GM03348 (cell line): ENCODE data around the gene SRSF12.
"Not testable (repeated sequence)": the region's sequence is repeated elsewhere in the genome, so short reads cannot be mapped to it uniquely, and the experiment has no call there.

Source experiments
- DNase-seq: peaks from one replicate; pipeline ENCODE4 v3.0.0; 2012; ENCODE audit warnings: low spot score

Gene SRSF12

DNA sequence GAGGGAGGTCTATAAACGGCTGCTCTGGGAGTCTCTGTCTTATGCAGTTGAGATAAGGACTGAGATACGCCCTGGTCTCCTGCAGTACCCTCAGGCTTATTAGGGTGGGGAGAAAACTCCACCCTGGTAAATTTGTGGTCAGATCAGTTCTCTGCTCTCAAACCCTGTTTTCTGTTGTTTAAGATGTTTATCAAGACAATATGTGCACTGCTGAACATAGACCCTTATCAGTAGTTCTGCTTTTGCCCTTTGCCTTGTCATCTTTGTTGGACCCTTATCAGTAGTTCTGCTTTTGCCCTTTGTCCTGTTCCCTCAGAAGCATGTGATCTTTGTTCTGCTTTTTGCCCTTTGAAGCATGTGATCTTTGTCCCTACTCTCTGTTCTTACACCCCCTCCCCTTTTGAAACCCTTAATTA, 10.4 kb upstream of the SRSF12 start:
- not testable (repeated sequence) for DNase-seq

DNA sequence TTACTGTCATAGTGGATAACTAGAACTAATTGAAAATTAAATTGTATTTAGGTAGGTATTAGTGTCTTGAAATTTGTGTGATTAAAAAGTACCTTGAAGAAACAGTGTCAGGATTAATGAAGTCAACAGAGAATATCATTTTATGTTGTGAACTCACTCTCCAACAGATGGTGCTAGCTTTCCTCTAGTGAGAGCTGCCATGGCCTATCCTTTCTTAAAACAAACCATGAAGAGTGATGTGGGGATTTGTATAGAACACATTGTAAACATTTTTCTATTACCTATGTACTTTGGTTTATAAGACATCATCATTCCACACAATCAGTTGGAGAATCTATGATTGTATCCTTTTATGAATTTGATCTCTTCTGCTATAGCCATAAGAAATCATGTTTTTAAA, 4.8 kb upstream of the SRSF12 start:
- peak; percentile 44 for DNase-seq

DNA sequence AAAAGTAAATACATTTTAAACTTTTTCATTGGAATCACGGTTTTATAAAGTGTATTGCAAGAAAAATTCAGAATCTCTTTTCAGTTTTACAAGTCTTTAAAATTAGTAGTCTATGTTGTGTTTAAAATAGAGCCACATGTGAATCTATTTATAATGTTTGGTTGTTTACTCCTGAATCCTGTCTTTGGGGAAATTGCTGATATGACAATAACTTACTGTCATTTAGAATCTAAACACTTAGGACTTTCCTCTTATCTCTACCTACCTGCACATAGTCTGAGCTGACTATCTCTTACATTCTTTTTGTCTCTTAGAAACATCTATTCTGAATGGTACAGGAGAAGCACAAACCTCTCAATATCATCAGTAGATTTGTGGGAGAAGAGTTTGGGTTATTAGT, 4.1 kb upstream of the SRSF12 start:
- DNase-seq, result no peak

DNA sequence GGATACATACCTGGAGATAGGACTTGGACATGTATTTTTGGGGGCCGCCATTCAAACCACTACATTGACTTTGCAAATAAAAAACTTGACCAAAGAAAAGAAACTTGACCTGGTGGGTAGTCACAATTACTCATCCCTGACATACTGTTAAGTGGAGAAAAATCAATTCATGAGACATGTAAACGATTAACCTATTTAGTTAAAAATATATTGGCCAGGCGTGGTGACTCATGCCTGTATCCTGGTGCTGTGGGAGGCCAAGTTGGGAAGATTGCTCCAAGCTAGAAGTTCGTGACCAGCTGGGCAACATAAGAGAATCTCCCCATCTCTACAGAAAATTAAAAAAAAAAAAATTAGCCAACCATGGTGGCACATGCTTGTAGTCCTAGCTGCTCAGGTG, 2.5 kb upstream of the SRSF12 start:
- no peak for DNase-seq

DNA sequence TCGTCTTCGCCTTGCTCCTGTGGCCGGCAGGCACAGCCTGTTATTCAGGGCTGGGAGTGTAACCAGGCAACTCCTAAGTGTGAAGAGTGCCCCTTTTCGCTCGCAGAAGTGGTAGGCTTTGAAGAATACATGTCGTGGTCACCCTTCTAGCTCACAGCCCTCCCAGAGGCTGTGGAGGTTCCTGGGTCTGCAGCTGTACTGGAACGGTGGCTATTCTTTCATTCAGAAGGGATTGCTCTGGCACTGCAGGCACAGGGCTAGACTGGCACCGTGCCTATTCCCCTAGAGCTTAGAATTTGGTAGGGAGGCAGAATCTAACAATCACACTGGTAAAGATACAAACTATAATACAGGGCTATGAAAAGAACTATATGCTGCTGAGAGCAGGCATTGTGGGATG, 1.1 kb upstream of the SRSF12 start:
- DNase-seq, result no peak

DNA sequence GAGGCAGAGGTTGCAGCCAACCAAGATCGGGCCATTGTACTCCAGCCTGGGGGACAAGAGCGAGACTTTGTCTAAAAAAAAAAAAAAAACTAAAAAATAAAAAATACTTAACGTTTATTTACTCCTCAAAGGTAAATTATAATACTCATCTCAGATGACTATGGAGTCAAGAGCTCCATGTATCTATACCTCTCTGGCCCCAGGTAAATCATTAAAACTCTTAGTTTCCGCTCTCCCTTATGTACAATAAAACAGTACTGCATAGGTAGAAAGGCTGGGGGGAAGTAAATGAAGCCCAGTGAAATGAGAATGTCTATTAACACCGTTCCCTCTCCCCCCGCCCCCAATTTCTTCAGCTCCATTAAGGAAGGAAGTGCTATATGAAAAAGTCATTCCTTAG, 1.2 kb downstream of the SRSF12 start:
- no peak for DNase-seq

DNA sequence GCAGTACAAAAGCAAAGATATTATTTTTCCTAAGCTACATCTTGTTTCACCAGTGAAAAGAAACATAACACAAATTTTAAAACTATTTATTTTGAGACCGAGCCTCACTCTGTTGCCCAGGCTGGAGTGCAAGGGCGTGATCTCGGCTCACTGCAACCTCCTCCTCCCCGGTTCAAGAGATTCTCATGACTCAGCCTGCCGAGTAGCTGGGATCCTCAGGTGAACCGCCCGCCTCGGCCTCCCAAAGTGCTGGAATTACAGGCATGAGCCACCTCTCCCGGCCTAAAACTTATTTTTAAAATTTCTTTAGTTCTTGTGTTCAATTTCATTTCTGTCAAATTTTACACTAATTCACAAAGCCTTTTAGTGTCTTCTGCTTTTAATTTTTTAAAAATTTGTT, 5.9 kb downstream of the SRSF12 start:
- no peak for DNase-seq

DNA sequence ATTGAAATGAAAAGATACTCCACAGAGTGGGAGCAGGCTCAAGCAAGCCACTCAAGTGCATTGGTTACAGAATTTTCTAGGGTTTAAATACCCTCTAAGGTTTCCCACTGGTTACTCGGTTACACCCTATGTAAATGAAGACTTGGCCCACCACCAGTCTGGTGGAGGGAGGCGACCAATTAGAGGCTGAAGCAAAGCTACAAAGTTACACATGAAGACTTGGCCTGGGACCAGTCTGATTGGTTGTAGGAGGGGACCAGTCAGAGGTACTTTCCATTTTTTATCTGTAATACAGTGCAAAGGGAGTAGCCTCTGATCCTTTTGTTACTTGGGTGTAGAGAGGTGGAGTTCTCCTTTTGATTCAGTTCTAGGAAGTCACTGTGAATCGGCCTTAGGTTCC, 7.6 kb downstream of the SRSF12 start:
- DNase-seq, result no peak

DNA sequence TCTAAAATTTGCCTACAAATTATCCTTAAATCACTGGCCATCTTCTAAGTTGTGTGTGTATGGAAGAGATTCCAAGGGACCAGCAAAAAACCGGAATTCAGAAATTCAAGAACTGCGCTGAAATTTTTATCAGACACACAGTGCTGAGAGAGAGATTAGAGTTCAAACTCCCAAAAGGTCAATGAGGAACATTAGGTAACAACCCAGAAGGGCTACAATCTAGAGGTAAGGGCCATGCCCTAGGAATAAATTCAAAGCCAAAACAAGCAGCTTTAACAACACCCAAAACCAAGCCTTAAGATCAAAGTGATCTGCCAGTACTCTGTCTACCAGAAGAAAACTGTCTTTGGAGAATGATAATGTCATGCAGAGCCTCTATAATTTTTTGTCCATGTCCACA, 17.8 kb downstream of the SRSF12 start:
- no peak for DNase-seq

DNA sequence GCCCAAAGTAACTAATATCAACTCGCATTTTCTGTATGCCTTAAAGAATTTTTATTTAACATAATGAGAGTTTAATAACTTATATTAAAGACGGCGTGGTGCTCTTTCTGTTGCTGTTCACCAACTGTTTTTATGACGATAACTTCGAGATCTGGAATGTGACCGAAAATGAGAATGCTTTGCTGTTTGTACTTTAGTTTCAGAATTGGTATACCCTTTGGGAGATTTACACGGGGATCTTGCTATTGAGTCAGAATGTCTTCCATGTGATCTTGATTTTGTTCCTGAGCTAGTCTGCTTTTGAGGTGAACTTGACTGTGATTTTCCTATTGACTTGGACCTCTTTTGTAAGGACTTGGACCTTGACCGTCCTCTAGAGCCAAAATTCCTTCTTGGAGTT, 19.4 kb downstream of the SRSF12 start:
- no peak for DNase-seq

DNA sequence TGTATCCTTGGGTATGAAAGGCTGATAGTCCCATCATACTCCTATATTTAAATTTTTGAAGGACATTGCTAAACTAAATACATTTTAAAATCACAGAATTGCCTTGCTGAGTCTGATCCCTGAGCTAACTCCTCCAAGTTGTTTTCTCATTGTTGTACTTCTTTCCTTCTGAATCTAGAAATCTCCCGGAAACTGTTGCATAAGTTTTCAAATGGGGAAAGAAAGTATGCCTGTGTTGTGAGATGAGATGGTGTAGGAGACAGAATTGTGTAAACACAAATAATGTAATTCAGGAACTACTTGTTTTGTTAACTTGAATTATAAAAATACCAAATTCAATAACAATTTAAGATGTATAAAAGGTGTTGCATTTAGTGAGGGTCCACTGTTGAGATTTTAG, 30.0 kb downstream of the SRSF12 start:
- no peak for DNase-seq

DNA sequence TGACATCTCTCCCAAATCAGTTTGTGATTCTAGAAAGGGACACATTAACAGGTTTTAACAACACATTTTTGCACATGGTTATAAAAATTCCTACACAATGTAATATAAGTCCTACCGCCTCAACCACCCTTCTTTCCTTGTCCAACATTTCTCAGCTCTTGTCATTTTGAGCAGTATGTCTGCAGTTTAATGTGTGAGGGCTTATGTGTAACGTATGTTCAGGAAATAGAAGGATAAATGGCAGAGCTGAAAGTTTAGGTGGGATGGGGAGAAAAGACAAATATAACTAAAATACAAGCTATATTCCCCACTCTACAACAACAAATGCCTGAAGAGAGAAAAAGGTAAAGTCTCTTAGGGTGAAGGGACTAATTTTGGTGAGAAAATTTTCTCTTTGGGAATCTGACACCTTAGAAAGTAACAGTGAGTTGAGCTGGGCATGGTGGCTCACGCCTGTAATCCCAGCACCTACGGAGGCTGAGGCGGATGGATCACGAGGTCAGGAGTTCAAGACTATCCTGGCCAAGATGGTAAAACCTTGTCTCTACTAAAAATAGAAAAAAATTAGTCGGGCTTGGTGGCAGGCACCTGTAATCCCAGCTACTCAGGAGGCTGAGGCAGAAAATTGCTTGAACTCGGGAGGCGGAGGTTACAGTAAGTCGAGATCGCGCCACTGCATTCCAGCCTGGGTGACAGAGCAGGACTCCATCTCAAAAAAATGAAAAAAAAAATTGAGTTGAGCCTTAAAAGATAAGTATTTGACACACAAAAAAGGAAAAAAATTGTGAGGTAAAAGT, 32.3 kb downstream of the SRSF12 start:
- no peak for DNase-seq

DNA sequence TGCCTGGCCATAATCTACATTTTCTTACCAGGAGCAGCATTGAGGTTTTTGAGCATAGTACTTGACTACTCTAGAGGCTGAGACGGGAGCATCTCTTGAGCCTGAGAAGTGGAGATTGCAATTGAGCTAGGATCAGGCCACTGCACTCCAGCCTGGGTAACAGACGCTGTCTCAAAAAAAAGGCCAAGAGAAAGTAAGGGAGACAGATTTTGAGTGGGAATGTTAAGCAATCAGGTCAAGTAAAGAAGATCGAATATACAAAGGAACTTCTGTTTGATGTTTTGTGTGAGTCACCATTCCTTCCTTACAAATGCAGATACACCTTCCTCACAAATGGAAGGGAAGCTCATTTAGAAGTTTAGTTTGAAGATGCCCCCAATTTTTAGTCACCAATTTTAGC, 32.9 kb downstream of the SRSF12 start:
- DNase-seq, result no peak

DNA sequence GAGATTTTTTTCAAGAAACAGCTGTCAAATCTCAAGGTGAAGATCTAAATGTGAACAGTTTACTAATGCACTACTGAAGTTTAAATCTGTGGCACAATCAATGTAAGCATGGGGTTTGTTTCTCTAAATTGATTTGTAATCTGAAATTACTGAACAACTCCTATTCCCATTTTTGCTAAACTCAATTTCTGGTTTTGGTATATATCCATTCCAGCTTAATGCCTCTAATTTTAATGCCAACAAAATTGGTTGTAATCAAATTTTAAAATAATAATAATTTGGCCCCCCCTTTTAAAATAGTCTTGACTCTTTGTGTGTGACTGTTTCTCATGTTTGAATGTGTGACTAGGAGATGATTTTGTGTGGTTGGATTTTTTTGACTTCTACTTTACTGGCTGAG, 33.3 kb downstream of the SRSF12 start:
- DNase-seq, result no peak

DNA sequence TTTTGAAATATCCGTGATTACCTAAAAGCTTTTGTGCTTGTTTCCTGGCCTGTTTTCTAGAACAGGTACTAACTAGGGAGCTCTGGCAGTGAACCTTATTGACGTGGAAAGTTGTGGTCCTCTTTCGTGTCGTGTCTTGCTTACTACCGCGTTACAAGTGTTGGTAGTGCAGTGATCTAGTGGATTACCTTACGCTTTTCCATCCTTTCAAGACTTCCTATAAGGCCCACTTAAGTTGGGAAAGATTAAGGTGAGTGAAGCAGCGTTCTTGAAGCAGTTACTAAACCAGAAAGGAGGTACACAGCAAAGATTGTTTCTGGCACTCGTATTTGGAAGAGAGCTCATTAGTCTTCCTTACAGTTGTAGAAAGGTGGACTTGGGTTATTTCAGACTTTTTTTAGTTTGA, 35.4 kb downstream of the SRSF12 start:
- no peak for DNase-seq

DNA sequence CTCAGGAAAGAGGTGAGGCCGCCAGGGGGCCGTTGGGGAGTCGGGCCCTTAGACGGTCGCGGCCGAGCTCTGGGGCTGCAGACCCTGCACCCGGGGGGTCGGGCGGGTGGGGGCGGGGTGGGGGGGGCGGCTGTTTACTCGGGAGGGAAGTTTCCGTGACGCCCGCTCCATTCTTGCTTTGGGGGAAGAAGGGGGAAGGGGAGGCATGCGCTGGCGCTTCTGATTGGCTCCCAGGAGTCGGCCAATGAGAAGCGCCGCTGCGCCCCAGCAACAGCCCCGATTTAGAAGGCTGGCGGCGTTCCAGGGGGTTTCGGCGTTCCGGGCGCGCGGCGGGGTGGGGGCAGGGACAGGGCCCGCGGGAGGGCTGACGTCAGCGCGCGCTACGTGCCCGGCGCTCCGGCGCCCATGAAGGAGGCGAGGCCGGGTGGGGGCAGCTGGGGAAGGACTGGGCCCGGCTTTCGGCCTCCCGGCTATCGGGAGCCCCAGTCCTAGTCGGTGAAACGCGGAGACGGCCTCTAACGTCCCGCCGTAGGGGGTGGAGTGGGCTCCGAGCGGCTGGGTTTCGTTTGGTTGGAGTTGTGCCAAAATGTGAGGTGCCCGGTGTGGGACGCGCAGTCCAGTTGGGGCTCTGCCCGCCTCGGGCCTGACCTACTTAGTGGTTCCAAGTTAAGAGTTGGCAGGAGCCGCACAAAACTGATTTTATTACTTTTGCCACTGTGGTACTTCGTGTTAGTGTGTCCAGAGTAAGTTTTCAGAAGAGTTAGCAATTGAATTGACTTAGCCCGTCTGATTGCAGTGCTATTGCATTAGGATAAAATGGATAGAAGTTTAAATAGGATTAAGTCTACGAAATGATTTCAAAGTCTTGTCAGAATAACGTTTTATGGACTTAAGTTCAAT, 36.2 kb downstream of the SRSF12 start:
- DNase-seq, result peak; percentile 97

DNA sequence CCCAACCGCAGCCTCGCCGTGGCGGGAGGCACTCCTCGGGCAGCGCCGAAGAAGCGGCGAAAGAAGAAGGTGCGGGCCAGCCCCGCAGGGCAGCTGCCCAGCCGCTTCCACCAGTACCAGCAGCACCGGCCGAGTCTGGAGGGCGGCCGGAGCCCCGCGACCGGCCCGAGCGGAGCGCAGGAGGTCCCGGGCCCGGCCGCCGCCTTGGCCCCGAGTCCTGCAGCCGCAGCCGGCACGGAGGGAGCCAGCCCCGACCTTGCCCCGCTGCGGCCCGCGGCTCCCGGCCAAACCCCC, 36.8 kb downstream of the SRSF12 start:
- DNase-seq, result no peak

DNA sequence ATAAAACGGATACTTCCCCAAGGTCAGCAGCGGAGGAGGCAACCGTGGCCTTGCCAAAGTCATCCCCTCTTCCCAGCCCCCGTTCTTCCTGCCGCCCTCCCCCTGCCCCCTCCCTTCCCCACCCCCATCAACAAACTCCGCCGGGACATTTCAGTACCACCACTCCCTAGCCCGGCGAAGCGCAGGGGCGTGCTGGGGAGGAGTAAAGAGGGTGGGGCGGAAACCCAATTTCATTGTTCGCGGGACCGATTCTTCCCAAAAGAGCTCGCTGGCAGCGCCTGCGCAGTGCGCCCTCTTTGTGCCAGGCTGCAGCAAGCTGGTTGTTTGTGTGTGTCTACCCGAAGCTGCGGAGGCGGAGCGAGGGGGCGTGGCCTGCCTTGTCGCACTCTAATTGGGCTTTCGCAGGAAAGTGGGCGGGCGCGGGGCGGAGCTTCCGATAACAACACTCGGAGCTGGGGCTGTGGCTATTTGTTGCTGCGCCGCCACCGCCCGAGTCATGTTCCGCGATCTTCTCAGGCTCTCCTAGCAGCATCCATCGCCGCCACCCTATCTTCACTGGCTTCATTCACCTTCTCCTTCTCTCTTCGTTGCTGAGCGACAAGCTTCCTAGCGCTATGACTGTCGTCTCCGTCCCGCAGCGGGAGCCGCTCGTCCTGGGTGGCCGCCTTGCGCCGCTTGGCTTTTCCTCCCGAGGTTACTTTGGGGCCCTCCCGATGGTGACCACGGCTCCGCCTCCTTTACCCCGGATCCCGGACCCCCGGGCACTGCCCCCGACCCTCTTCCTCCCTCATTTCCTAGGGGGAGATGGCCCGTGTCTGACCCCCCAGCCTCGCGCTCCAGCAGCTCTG, 37.4 kb downstream of the SRSF12 start, which contains the start of gene PNRC1:
TSS of gene PNRC1 (plus strand) at position 471 of the 848 bp plus-strand sequence. CDS start at position 615, 144 bp downstream.
- peak; percentile 98 for DNase-seq

DNA sequence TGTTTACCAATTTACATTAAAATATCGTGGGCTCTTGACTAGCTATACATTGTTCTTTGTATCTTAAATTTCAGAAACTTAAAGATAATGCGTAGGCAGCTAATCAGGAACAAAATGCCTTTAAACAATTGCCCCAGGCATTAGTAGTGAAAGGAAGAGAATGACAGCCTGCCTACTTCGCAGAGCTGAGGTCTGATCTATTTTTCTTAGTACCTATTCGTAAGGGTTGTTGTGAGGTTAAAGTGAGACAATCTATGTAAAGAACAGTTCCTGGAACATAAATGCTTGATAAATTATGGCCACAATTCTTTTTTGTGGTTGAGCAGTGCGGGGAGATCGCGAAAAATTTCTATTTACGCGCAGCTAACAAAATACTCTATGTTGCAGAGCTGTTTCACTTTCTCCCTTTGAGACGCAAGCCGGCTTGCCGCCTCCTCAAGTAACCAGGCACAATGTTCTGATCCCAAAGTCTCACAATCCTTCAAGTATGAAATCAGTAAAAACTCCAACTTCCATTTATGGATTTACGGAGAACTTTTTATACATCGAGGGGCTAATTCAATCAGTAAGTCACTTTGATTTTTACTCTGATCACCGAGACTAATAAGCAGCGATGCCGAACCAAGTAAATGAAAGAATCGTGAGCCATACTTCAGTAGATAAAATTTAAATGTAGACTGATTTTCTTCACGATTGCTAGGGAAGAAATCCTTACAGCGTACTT, 38.2 kb downstream of the SRSF12 start:
- peak; percentile 44 for DNase-seq

DNA sequence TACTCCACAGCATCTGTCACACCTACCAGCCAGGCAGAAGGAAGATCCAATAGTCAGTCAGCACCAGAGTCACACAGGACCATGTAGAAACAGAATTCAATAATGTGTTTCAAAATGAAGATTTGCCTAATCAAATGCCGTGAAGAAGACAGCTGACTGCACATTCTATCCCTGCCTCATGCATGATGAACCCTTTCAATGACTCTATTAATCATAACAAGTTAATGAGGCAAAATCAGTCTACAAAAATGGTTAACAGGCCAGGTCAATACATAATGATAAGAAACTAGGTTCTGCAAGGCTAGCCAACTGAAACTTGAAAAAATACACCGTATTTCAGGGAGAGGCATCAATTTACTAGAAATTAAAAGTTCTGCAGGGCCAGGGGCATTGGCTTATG, 44.0 kb downstream of the SRSF12 start:
- no peak for DNase-seq

DNA sequence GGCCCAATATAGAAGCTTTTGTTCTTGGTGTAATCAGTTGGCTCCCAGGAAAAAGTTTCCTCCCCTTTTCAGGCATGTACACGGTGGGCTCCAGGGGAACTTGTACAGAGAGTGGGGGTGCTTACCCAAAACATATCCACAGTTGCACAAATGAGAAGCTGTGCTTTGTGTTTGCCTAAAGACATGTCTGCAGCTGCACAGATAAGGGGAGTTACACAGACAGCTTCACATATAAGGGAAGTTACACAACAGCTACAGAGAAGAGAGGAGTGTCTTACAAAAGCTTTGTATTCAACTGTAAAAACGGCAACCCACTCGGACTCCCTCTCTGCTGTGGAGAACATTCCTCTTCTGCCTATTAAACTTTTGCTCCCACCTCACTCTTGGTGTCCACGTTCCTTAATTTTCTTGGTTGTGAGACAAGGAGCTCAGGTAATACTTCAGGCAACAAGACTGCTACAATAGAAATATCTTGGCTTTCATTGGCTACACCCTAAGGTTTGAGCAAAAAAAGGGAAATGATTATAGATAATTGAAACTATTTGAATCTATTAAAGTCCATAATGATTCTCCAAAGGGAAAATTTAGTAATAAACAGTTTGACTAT, 44.8 kb downstream of the SRSF12 start:
- DNase-seq, result no peak
